ENCODE results near the gene YBX3.

The YBX3 gene

GRCh38 chr12:10718279-10718821, 4.8 kb downstream of the YBX3 start:
- DNase-seq (ENCODE audit: low spot score in 2 of 2) (no peak), ATAC-seq (replicated peaks; ENCODE audit: extremely low read depth, poor library complexity, severe bottlenecking) (no peak)
- H3K36me3 Mint-ChIP-seq (ENCODE audit: insufficient read depth), result peaks cover 36% of the 10 kb centered on the region

GRCh38 chr12:10717410-10717809, 5.7 kb downstream of the YBX3 start:
- Mint-ChIP-seq H3K36me3 (ENCODE audit: insufficient read depth) (peaks cover 34% of the 10 kb centered on the region), H3K27ac (ENCODE audit: low read depth) (no peak overlapping the region), H3K9me3 (no peaks in the 10 kb centered on the region), H3K27me3 (no peaks in the 10 kb centered on the region), H3K4me3 (no peak overlapping the region), H3K4me1 (peaks cover 23% of the 10 kb centered on the region)
- DNase-seq (ENCODE audit: low spot score in 2 of 2), result no peak
- ATAC-seq (replicated peaks; ENCODE audit: extremely low read depth, poor library complexity, severe bottlenecking), result no peak

More at GRCh38 chr12:10718279-10718821, 4.8 kb downstream of the YBX3 start:
- H3K4me1 Mint-ChIP-seq, result peaks cover 26% of the 10 kb centered on the region
- H3K9me3 Mint-ChIP-seq, result no peaks in the 10 kb centered on the region
- no peaks in the 10 kb centered on the region for H3K27me3 Mint-ChIP-seq
- no peak overlapping the region for H3K4me3 Mint-ChIP-seq
- H3K27ac Mint-ChIP-seq (ENCODE audit: low read depth), result no peak overlapping the region

- Mint-ChIP-seq H3K36me3 (ENCODE audit: insufficient read depth) (peaks cover 32% of the 10 kb centered on the region), H3K4me1 (peaks cover 17% of the 10 kb centered on the region), H3K27ac (ENCODE audit: low read depth) (no peak overlapping the region), H3K9me3 (no peaks in the 10 kb centered on the region), H3K4me3 (no peak overlapping the region), H3K27me3 (no peaks in the 10 kb centered on the region)
- DNase-seq (ENCODE audit: low spot score in 2 of 2) (no peak), ATAC-seq (replicated peaks; ENCODE audit: extremely low read depth, poor library complexity, severe bottlenecking) (no peak)
Measured at GRCh38 chr12:10716704-10717315, 6.3 kb downstream of the YBX3 start.

- H3K4me1 Mint-ChIP-seq, result peaks cover 14% of the 10 kb centered on the region
- H3K27ac Mint-ChIP-seq (ENCODE audit: low read depth), result no peak overlapping the region
- H3K36me3 Mint-ChIP-seq (ENCODE audit: insufficient read depth), result peaks cover 32% of the 10 kb centered on the region
- H3K4me3 Mint-ChIP-seq, result no peak overlapping the region
- no peak for ATAC-seq (replicated peaks; ENCODE audit: extremely low read depth, poor library complexity, severe bottlenecking)
- DNase-seq (ENCODE audit: low spot score in 2 of 2), result no peak
- H3K27me3 Mint-ChIP-seq, result no peaks in the 10 kb centered on the region
- H3K9me3 Mint-ChIP-seq, result no peaks in the 10 kb centered on the region
Measured at GRCh38 chr12:10716277-10716676, 6.8 kb downstream of the YBX3 start.

- Mint-ChIP-seq H3K4me1 (peaks cover 9% of the 10 kb centered on the region), H3K27ac (ENCODE audit: low read depth) (no peak overlapping the region), H3K4me3 (no peak overlapping the region), H3K27me3 (no peaks in the 10 kb centered on the region), H3K36me3 (ENCODE audit: insufficient read depth) (peaks cover 32% of the 10 kb centered on the region), H3K9me3 (no peaks in the 10 kb centered on the region)
- no peak for ATAC-seq (replicated peaks; ENCODE audit: extremely low read depth, poor library complexity, severe bottlenecking)
- DNase-seq (ENCODE audit: low spot score in 2 of 2), result no peak
Measured at GRCh38 chr12:10715491-10715890, 7.6 kb downstream of the YBX3 start.

GRCh38 chr12:10709808-10710207, 13.3 kb downstream of the YBX3 start:
- no peaks in the 10 kb centered on the region for H3K4me1 Mint-ChIP-seq
- no peaks in the 10 kb centered on the region for H3K9me3 Mint-ChIP-seq
- no peak overlapping the region for H3K27ac Mint-ChIP-seq (ENCODE audit: low read depth)
- H3K27me3 Mint-ChIP-seq, result no peaks in the 10 kb centered on the region
- H3K36me3 Mint-ChIP-seq (ENCODE audit: insufficient read depth), result peaks cover 40% of the 10 kb centered on the region
- DNase-seq (ENCODE audit: low spot score in 2 of 2) (no peak), ATAC-seq (replicated peaks; ENCODE audit: extremely low read depth, poor library complexity, severe bottlenecking) (no peak)
- no peak overlapping the region for H3K4me3 Mint-ChIP-seq

GRCh38 chr12:10708862-10709261, 14.3 kb downstream of the YBX3 start:
- H3K4me3 Mint-ChIP-seq, result no peak overlapping the region

GRCh38 chr12:10705655-10706054, 17.5 kb downstream of the YBX3 start:
- Mint-ChIP-seq H3K36me3 (ENCODE audit: insufficient read depth) (peaks cover 41% of the 10 kb centered on the region), H3K4me3 (no peak overlapping the region), H3K27me3 (no peaks in the 10 kb centered on the region), H3K4me1 (peaks cover 8% of the 10 kb centered on the region), H3K27ac (ENCODE audit: low read depth) (no peak overlapping the region), H3K9me3 (no peaks in the 10 kb centered on the region)
- no peak for ATAC-seq (replicated peaks; ENCODE audit: extremely low read depth, poor library complexity, severe bottlenecking)
- DNase-seq (ENCODE audit: low spot score in 2 of 2), result no peak

More at GRCh38 chr12:10708862-10709261, 14.3 kb downstream of the YBX3 start:
- DNase-seq (ENCODE audit: low spot score in 2 of 2) (no peak), ATAC-seq (replicated peaks; ENCODE audit: extremely low read depth, poor library complexity, severe bottlenecking) (no peak)
- no peaks in the 10 kb centered on the region for H3K27me3 Mint-ChIP-seq
- H3K36me3 Mint-ChIP-seq (ENCODE audit: insufficient read depth), result peaks cover 39% of the 10 kb centered on the region
- H3K9me3 Mint-ChIP-seq, result no peaks in the 10 kb centered on the region
- peak overlapping the region; percentile 36 for H3K27ac Mint-ChIP-seq (ENCODE audit: low read depth)
- H3K4me1 Mint-ChIP-seq, result no peaks in the 10 kb centered on the region

- peaks cover 32% of the 10 kb centered on the region for H3K36me3 Mint-ChIP-seq (ENCODE audit: insufficient read depth)
- ATAC-seq (replicated peaks; ENCODE audit: extremely low read depth, poor library complexity, severe bottlenecking) (no peak), DNase-seq (ENCODE audit: low spot score in 2 of 2) (no peak)
- peaks cover 8% of the 10 kb centered on the region for H3K4me1 Mint-ChIP-seq
- peak overlapping the region; percentile 29 for H3K4me3 Mint-ChIP-seq
- H3K27ac Mint-ChIP-seq (ENCODE audit: low read depth), result peak overlapping the region; percentile 73
- H3K27me3 Mint-ChIP-seq, result no peaks in the 10 kb centered on the region
- H3K9me3 Mint-ChIP-seq, result no peaks in the 10 kb centered on the region
Measured at GRCh38 chr12:10701843-10702242, 21.3 kb downstream of the YBX3 start.

GRCh38 chr12:10701131-10701681, 21.9 kb downstream of the YBX3 start:
- Mint-ChIP-seq H3K27ac (ENCODE audit: low read depth) (peak overlapping the region; percentile 73), H3K27me3 (no peaks in the 10 kb centered on the region), H3K9me3 (no peaks in the 10 kb centered on the region), H3K4me3 (peak overlapping the region; percentile 29), H3K4me1 (peaks cover 8% of the 10 kb centered on the region), H3K36me3 (ENCODE audit: insufficient read depth) (peaks cover 31% of the 10 kb centered on the region)
- DNase-seq (ENCODE audit: low spot score in 2 of 2) (no peak), ATAC-seq (replicated peaks; ENCODE audit: extremely low read depth, poor library complexity, severe bottlenecking) (peak; percentile 58)

- H3K4me3 Mint-ChIP-seq, result peak overlapping the region; percentile 29
- DNase-seq (ENCODE audit: low spot score in 2 of 2) (no peak), ATAC-seq (replicated peaks; ENCODE audit: extremely low read depth, poor library complexity, severe bottlenecking) (no peak)
- H3K9me3 Mint-ChIP-seq, result no peaks in the 10 kb centered on the region
- peaks cover 30% of the 10 kb centered on the region for H3K36me3 Mint-ChIP-seq (ENCODE audit: insufficient read depth)
- no peaks in the 10 kb centered on the region for H3K27me3 Mint-ChIP-seq
- H3K27ac Mint-ChIP-seq (ENCODE audit: low read depth), result no peak overlapping the region
- peaks cover 8% of the 10 kb centered on the region for H3K4me1 Mint-ChIP-seq
Measured at GRCh38 chr12:10700581-10700980, 22.5 kb downstream of the YBX3 start.

GRCh38 chr12:10697862-10698261, 25.3 kb downstream of the YBX3 start:
- no peak for ATAC-seq (replicated peaks; ENCODE audit: extremely low read depth, poor library complexity, severe bottlenecking)
- no peak overlapping the region for H3K4me3 Mint-ChIP-seq
- no peaks in the 10 kb centered on the region for H3K27me3 Mint-ChIP-seq
- H3K4me1 Mint-ChIP-seq, result peaks cover 8% of the 10 kb centered on the region
- H3K36me3 Mint-ChIP-seq (ENCODE audit: insufficient read depth), result peaks cover 22% of the 10 kb centered on the region
- H3K27ac Mint-ChIP-seq (ENCODE audit: low read depth), result no peak overlapping the region
- no peaks in the 10 kb centered on the region for H3K9me3 Mint-ChIP-seq
- DNase-seq (ENCODE audit: low spot score in 2 of 2), result no peak

- peaks cover 8% of the 10 kb centered on the region for H3K4me1 Mint-ChIP-seq
- H3K27ac Mint-ChIP-seq (ENCODE audit: low read depth), result no peak overlapping the region
- H3K4me3 Mint-ChIP-seq, result no peak overlapping the region
- DNase-seq (ENCODE audit: low spot score in 2 of 2) (no peak), ATAC-seq (replicated peaks; ENCODE audit: extremely low read depth, poor library complexity, severe bottlenecking) (no peak)
- peaks cover 18% of the 10 kb centered on the region for H3K36me3 Mint-ChIP-seq (ENCODE audit: insufficient read depth)
- H3K27me3 Mint-ChIP-seq, result no peaks in the 10 kb centered on the region
- H3K9me3 Mint-ChIP-seq, result no peaks in the 10 kb centered on the region
Measured at GRCh38 chr12:10697156-10697555, 26.0 kb downstream of the YBX3 start.
